Measurements from ENCODE around the gene KLHL22.

GRCh38 chr22:20533879-20534265, 38.3 kb upstream of the KLHL22 start:
- TF ChIP-seq, protein P1, sequence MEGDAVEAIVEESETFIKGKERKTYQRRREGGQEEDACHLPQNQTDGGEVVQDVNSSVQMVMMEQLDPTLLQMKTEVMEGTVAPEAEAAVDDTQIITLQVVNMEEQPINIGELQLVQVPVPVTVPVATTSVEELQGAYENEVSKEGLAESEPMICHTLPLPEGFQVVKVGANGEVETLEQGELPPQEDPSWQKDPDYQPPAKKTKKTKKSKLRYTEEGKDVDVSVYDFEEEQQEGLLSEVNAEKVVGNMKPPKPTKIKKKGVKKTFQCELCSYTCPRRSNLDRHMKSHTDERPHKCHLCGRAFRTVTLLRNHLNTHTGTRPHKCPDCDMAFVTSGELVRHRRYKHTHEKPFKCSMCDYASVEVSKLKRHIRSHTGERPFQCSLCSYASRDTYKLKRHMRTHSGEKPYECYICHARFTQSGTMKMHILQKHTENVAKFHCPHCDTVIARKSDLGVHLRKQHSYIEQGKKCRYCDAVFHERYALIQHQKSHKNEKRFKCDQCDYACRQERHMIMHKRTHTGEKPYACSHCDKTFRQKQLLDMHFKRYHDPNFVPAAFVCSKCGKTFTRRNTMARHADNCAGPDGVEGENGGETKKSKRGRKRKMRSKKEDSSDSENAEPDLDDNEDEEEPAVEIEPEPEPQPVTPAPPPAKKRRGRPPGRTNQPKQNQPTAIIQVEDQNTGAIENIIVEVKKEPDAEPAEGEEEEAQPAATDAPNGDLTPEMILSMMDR (conservative IDR thresholded peaks at IDR 0.05; ENCODE audit: low read depth, low read length): no peak
- no peak for TF ChIP-seq EZH2 (IDR thresholded peaks at IDR 0.05; ENCODE audit: low read length, unreplicated experiment)

Data from PC-3 (cell line).